Body of pancreas (tissue), 4 donors: ENCODE data around the gene SLC1A4. TPM values are rescaled to one million over a fixed set of nuclear protein-coding genes. Genes with fewer than 3 reads are reported as not detected.

Source experiments
- ATAC-seq: fragments of 150-250 bp; one replicate; pipeline ENCODE4 v1.9.1; 2016
- DNase-seq, 4 donors: peaks; one replicate each; pipeline ENCODE4 v3.0.0-alpha.2; 2019
- H3K27ac ChIP-seq, 4 donors: fragments of 200-600 bp; sonication (generic); 1 replicate in 3 of 4; 2 replicates in 1 of 4; pipeline versions ENCODE4 v1.5.1 to v1.6.1; 2016 to 2019; ENCODE audit warnings: mild to moderate bottlenecking in 1 of 4, mixed read lengths in 1 of 4, moderate library complexity in 1 of 4
- H3K27me3 ChIP-seq, 2 donors: fragments of 200-600 bp; sonication (generic); one replicate each; pipeline ENCODE4 v1.6.0; 2016; ENCODE audit warnings: mild to moderate bottlenecking in 1 of 2
- H3K36me3 ChIP-seq, 2 donors: fragments of 200-600 bp; sonication (generic); replicated peaks in 1 of 2; 2 replicates each; pipeline ENCODE4 v1.5.1; 2016; ENCODE audit warnings: low read depth in 2 of 2; ENCODE audit not compliant: insufficient read depth in 1 of 2
- H3K4me1 ChIP-seq: fragments of 200-600 bp; sonication (generic); one replicate; pipeline ENCODE4 v1.6.0; 2016
- H3K4me3 ChIP-seq, 2 donors: fragments of 200-600 bp; sonication (generic); 1 replicate in 1 of 2; 2 replicates in 1 of 2; pipeline ENCODE4 v1.5.1; 2016 to 2019
- H3K9me3 ChIP-seq, 3 donors: fragments of 200-600 bp; sonication (generic); 1 replicate in 2 of 3; 2 replicates in 1 of 3; pipeline ENCODE4 v1.5.1; 2016
- POLR2A ChIP-seq, 3 donors: fragments of 450-650 bp; IDR thresholded peaks; one replicate each; pipeline ENCODE4 v1.6.1; 2016; ENCODE audit warnings: antibody characterized with exemption in 3 of 3, mild to moderate bottlenecking in 2 of 3
- WGBS, 2 donors: methylation state at CpG; one replicate each; pipeline ENCODE4 v1.1.5; 2017; 5-methylcytosine and 5-hydroxymethylcytosine counted together
- intact Hi-C: fragments of 100-400 bp; cut with DNase I; formaldehyde crosslinking; loops from one replicate; pipeline ENCODE4 v1.15.1; 2023
- total RNA-seq, 2 donors: library from RNA; depleted of rRNA; stranded (reverse); fragments of >200 nt; gene quantifications; one replicate each; pipeline ENCODE4 v1.1.0, GENCODE V29; 2016
- TF ChIP-seq, protein P1 (sequence below), 7 experiments: fragments of 450-650 bp in 4 of 7; fragments of 200-600 bp in 3 of 7; sonication (generic) in 3 of 7; IDR thresholded peaks; one replicate each; pipeline ENCODE4 v1.5.1; 2016 to 2019; ENCODE audit warnings: antibody characterized with exemption in 7 of 7

SLC1A4 gene
- total RNA-seq, 2 donors from 2014 or later: 14.5 to 25.4 TPM

DNA sequence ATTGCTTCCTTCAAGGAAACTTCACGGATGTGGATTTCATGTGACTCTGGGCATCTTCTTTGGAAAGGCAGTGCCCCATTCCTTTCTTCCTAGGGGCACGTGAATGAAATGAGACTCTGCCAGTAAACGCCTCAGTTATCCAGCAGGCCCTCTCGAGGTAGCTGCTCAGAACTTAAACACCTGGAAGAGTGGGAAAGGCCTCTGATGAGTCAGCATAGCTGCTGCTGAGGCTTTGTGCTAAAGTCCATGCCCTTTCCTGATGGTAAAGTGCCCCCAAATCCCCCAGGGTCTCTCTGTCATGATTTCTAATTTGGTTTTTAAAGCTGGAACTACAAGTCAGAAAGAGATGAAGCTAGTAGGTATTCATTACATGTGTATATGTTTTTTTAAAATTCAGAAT lies 3.8 kb downstream of the SLC1A4 start:
- Histone ChIP-seq H3K9me3 (no peaks in the 10 kb centered on the region), H3K4me3 (no peak overlapping the region), H3K27ac (peak overlapping the region in 2 of 4 donors; percentile 21 to 32), H3K27me3 (no peaks in the 10 kb centered on the region), H3K36me3 (no peaks in the 10 kb centered on the region), H3K4me1 (peaks cover 38% of the 10 kb centered on the region)
- DNase-seq: peak; percentile 19 to 54 (median 44)
- TF ChIP-seq POLR2A (IDR thresholded peaks at IDR 0.05): peak in 1 of 3 donors; percentile 9
- TF ChIP-seq, protein P1, sequence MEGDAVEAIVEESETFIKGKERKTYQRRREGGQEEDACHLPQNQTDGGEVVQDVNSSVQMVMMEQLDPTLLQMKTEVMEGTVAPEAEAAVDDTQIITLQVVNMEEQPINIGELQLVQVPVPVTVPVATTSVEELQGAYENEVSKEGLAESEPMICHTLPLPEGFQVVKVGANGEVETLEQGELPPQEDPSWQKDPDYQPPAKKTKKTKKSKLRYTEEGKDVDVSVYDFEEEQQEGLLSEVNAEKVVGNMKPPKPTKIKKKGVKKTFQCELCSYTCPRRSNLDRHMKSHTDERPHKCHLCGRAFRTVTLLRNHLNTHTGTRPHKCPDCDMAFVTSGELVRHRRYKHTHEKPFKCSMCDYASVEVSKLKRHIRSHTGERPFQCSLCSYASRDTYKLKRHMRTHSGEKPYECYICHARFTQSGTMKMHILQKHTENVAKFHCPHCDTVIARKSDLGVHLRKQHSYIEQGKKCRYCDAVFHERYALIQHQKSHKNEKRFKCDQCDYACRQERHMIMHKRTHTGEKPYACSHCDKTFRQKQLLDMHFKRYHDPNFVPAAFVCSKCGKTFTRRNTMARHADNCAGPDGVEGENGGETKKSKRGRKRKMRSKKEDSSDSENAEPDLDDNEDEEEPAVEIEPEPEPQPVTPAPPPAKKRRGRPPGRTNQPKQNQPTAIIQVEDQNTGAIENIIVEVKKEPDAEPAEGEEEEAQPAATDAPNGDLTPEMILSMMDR (IDR thresholded peaks at IDR 0.05): no peak
- intact Hi-C loops: no loop called here
- WGBS, 2 donors: 57 to 70% methylated on average over 4 of the region's 4 CpGs
- ATAC-seq: no peak

GRCh38 chr2:64995041-64995440 lies 5.8 kb downstream of the SLC1A4 start:
- no peaks in the 10 kb centered on the region for H3K27me3 ChIP-seq
- DNase-seq (no peak), ATAC-seq (no peak)
- TF ChIP-seq, protein P1 (IDR thresholded peaks at IDR 0.05): no peak
- TF ChIP-seq POLR2A (IDR thresholded peaks at IDR 0.05): no peak
- no peak overlapping the region for H3K27ac ChIP-seq
- H3K4me1 ChIP-seq: peaks cover 54% of the 10 kb centered on the region
- 42 to 49% methylated on average over 3 of the region's 3 CpGs for WGBS, 2 donors
- intact Hi-C loops: no loop called here
- H3K4me3 ChIP-seq: no peak overlapping the region
- H3K9me3 ChIP-seq: no peaks in the 10 kb centered on the region
- no peaks in the 10 kb centered on the region for H3K36me3 ChIP-seq

- Histone ChIP-seq H3K27ac (no peak overlapping the region), H3K27me3 (no peaks in the 10 kb centered on the region), H3K9me3 (no peaks in the 10 kb centered on the region), H3K4me1 (peaks cover 52% of the 10 kb centered on the region), H3K36me3 (no peaks in the 10 kb centered on the region), H3K4me3 (no peak overlapping the region)
- TF ChIP-seq, protein P1 (IDR thresholded peaks at IDR 0.05): no peak
- TF ChIP-seq POLR2A (IDR thresholded peaks at IDR 0.05): no peak
- intact Hi-C loops: no loop called here
- DNase-seq: no peak
- no peak for ATAC-seq
- 77 to 89% methylated on average over 3 of the region's 3 CpGs for WGBS, 2 donors
Observed at GRCh38 chr2:64996871-64997307, 7.7 kb downstream of the SLC1A4 start.

DNA sequence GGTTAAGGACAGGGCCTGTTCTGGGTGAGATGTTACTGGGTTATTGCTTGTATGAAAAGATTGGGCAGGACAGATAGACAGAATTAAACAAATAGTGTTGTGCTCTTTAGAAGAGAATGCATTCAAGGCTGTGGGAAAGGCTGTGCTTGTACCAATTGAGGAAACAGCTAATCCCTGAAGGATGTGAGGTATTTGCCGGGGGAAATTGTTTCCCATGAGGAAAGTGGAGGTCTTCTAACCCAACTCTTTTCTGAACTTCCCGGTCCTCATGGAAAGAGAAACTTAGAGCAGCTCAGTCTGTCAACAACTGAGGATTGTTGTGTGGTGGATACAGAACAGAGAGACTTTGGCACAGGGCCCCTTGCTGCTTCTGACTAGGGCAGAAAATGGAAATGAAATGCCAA lies 9.5 kb downstream of the SLC1A4 start:
- H3K4me1 ChIP-seq: peaks cover 45% of the 10 kb centered on the region
- H3K9me3 ChIP-seq: no peaks in the 10 kb centered on the region
- intact Hi-C loops: no loop called here
- TF ChIP-seq, protein P1 (IDR thresholded peaks at IDR 0.05): no peak
- peak; percentile 47 for ATAC-seq
- no peaks in the 10 kb centered on the region for H3K36me3 ChIP-seq
- 13 to 25% methylated on average over 2 of the region's 2 CpGs for WGBS, 2 donors
- peak overlapping the region in 3 of 4 donors; percentile 11 to 52 (median 25) for H3K27ac ChIP-seq
- DNase-seq: peak in 1 of 4 donors; percentile 32
- no peaks in the 10 kb centered on the region for H3K27me3 ChIP-seq
- no peak overlapping the region for H3K4me3 ChIP-seq

DNA sequence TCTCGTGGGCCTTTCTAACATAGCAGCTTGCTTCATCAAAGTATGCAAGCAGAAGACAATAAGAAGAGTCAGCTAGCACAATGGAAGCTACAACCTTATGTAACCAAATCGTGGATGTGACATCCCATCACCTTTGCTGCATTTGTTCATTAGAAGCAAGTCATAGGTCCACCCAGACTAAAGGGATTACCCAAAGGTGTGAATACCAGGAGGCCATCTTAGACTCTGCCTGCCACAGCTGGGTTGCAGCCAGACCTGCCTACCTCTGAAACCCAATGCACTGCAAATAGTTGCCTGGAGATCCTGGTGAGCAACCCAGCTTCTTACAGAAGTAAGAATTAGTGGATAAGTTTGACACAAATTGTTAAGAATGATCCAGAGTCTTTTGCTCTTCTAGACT lies 10.6 kb downstream of the SLC1A4 start:
- no peaks in the 10 kb centered on the region for H3K9me3 ChIP-seq
- ATAC-seq (no peak), DNase-seq (no peak)
- no peaks in the 10 kb centered on the region for H3K27me3 ChIP-seq
- H3K4me1 ChIP-seq: peaks cover 36% of the 10 kb centered on the region
- no peak overlapping the region for H3K4me3 ChIP-seq
- no peak overlapping the region for H3K27ac ChIP-seq
- intact Hi-C loops: no loop called here
- TF ChIP-seq, protein P1 (IDR thresholded peaks at IDR 0.05): no peak
- TF ChIP-seq POLR2A (IDR thresholded peaks at IDR 0.05): no peak
- 78 to 80% methylated on average over 1 to 2 of the region's 2 CpGs for WGBS, 2 donors
- H3K36me3 ChIP-seq: no peaks in the 10 kb centered on the region
